Uterus (tissue), 2 donors: ENCODE measurements around the gene NR1H4.

Source experiments
- POLR2A ChIP-seq, 2 donors: fragments of 450-650 bp; IDR thresholded peaks; one replicate each; pipeline ENCODE4 v1.6.1; 2016; ENCODE audit warnings: antibody characterized with exemption in 2 of 2, mild to moderate bottlenecking in 1 of 2, moderate library complexity in 1 of 2
- TF ChIP-seq, protein P1 (sequence below), 4 experiments: fragments of 200-600 bp in 2 of 4; fragments of 450-650 bp in 2 of 4; sonication (generic) in 2 of 4; IDR thresholded peaks; one replicate each; pipeline ENCODE4 v1.5.1; 2016 to 2019; ENCODE audit warnings: antibody characterized with exemption in 4 of 4, mild to moderate bottlenecking in 2 of 4, moderate library complexity in 1 of 4

GRCh38 chr12:100442403-100442802, 31.3 kb upstream of the NR1H4 start:
- TF ChIP-seq POLR2A (IDR thresholded peaks at IDR 0.05), result no peak
- TF ChIP-seq, protein P1, sequence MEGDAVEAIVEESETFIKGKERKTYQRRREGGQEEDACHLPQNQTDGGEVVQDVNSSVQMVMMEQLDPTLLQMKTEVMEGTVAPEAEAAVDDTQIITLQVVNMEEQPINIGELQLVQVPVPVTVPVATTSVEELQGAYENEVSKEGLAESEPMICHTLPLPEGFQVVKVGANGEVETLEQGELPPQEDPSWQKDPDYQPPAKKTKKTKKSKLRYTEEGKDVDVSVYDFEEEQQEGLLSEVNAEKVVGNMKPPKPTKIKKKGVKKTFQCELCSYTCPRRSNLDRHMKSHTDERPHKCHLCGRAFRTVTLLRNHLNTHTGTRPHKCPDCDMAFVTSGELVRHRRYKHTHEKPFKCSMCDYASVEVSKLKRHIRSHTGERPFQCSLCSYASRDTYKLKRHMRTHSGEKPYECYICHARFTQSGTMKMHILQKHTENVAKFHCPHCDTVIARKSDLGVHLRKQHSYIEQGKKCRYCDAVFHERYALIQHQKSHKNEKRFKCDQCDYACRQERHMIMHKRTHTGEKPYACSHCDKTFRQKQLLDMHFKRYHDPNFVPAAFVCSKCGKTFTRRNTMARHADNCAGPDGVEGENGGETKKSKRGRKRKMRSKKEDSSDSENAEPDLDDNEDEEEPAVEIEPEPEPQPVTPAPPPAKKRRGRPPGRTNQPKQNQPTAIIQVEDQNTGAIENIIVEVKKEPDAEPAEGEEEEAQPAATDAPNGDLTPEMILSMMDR (IDR thresholded peaks at IDR 0.05), result no peak
